ENCODE measurements around the gene MDH1B. TPM values are rescaled to one million over a fixed set of nuclear protein-coding genes. Genes with fewer than 3 reads are reported as not detected.

MDH1B gene
- total RNA-seq, 4 donors from 2014 or later = 0.13 to 1.6 (median 0.49) TPM

GRCh38 chr2:206740800-206741199 lies 24.3 kb downstream of the MDH1B start:
- in situ Hi-C loops (cut with MboI; ENCODE audit: low sequenced_read_pairs in 4 of 4) (no loop called here), intact Hi-C loops (cut with DNase I; ENCODE audit: low total_unique reads) (no loop called here)
- Histone ChIP-seq H3K4me3 (no peak overlapping the region), H3K4me1 (no peaks in the 10 kb centered on the region), H3K36me3 (no peaks in the 10 kb centered on the region), H3K27me3 (no peaks in the 10 kb centered on the region), H3K27ac (no peak overlapping the region), H3K9me3 (no peaks in the 10 kb centered on the region)
- DNase-seq (no peak), ATAC-seq (no peak)
- TF ChIP-seq CTCF (IDR thresholded peaks at IDR 0.05 in 4 of 5, conservative IDR thresholded peaks at IDR 0.05 in 1 of 5) = no peak
- no peak for TF ChIP-seq POLR2A (IDR thresholded peaks at IDR 0.05)

- H3K4me1 ChIP-seq = no peaks in the 10 kb centered on the region
- H3K27ac ChIP-seq = no peak overlapping the region
- intact Hi-C loops (cut with DNase I; ENCODE audit: low total_unique reads) (no loop called here), in situ Hi-C loops (cut with MboI; ENCODE audit: low sequenced_read_pairs in 4 of 4) (no loop called here)
- no peaks in the 10 kb centered on the region for H3K9me3 ChIP-seq
- no peak for TF ChIP-seq POLR2A (IDR thresholded peaks at IDR 0.05)
- ATAC-seq = no peak
- no peaks in the 10 kb centered on the region for H3K36me3 ChIP-seq
- H3K4me3 ChIP-seq = no peak overlapping the region
- DNase-seq = no peak
- H3K27me3 ChIP-seq = no peaks in the 10 kb centered on the region
These were observed 25.9 kb downstream of the MDH1B start for GRCh38 chr2:206739271-206739670.

GRCh38 chr2:206736935-206737334 lies 28.2 kb downstream of the MDH1B start:
- no peak overlapping the region for H3K4me3 ChIP-seq
- no peak overlapping the region for H3K27ac ChIP-seq
- no peaks in the 10 kb centered on the region for H3K4me1 ChIP-seq
- no peaks in the 10 kb centered on the region for H3K36me3 ChIP-seq
- H3K27me3 ChIP-seq = no peaks in the 10 kb centered on the region
- intact Hi-C loops (cut with DNase I; ENCODE audit: low total_unique reads) = no loop called here
- H3K9me3 ChIP-seq = no peaks in the 10 kb centered on the region
- no peak for ATAC-seq
- no peak for DNase-seq
- TF ChIP-seq POLR2A (IDR thresholded peaks at IDR 0.05) = no peak
- no peak for TF ChIP-seq CTCF (IDR thresholded peaks at IDR 0.05 in 4 of 5, conservative IDR thresholded peaks at IDR 0.05 in 1 of 5)
- in situ Hi-C loops (cut with MboI; ENCODE audit: low sequenced_read_pairs in 4 of 4) = no loop called here

- Histone ChIP-seq H3K27ac (no peak overlapping the region), H3K36me3 (no peaks in the 10 kb centered on the region), H3K4me3 (no peak overlapping the region), H3K27me3 (no peaks in the 10 kb centered on the region), H3K9me3 (no peaks in the 10 kb centered on the region), H3K4me1 (no peaks in the 10 kb centered on the region)
- TF ChIP-seq CTCF (IDR thresholded peaks at IDR 0.05 in 4 of 5, conservative IDR thresholded peaks at IDR 0.05 in 1 of 5) = no peak
- TF ChIP-seq POLR2A (IDR thresholded peaks at IDR 0.05) = no peak
- DNase-seq (no peak), ATAC-seq (no peak)
- in situ Hi-C loops (cut with MboI; ENCODE audit: low sequenced_read_pairs in 4 of 4) = no loop called here
- intact Hi-C loops (cut with DNase I; ENCODE audit: low total_unique reads) = no loop called here
These were observed 31.8 kb downstream of the MDH1B start for GRCh38 chr2:206733341-206733740.

GRCh38 chr2:206728277-206729199 lies 36.6 kb downstream of the MDH1B start:
- H3K36me3 ChIP-seq = no peaks in the 10 kb centered on the region
- H3K4me1 ChIP-seq = no peaks in the 10 kb centered on the region
- H3K9me3 ChIP-seq = no peaks in the 10 kb centered on the region
- intact Hi-C loops (cut with DNase I; ENCODE audit: low total_unique reads) = no loop called here
- TF ChIP-seq CTCF (IDR thresholded peaks at IDR 0.05 in 4 of 5, conservative IDR thresholded peaks at IDR 0.05 in 1 of 5) = no peak
- TF ChIP-seq POLR2A (IDR thresholded peaks at IDR 0.05) = no peak
- H3K27ac ChIP-seq = no peak overlapping the region
- DNase-seq = no peak
- in situ Hi-C loops (cut with MboI; ENCODE audit: low sequenced_read_pairs in 4 of 4) = no loop called here
- no peaks in the 10 kb centered on the region for H3K27me3 ChIP-seq
- no peak for ATAC-seq
- no peak overlapping the region for H3K4me3 ChIP-seq

All from gastrocnemius medialis (tissue), 4 donors.